Measurements from ENCODE around the gene HSF4.
A peak's percentile ranks its signal among the peaks of the same experiment; 100 is the strongest.

HSF4 gene

DNA sequence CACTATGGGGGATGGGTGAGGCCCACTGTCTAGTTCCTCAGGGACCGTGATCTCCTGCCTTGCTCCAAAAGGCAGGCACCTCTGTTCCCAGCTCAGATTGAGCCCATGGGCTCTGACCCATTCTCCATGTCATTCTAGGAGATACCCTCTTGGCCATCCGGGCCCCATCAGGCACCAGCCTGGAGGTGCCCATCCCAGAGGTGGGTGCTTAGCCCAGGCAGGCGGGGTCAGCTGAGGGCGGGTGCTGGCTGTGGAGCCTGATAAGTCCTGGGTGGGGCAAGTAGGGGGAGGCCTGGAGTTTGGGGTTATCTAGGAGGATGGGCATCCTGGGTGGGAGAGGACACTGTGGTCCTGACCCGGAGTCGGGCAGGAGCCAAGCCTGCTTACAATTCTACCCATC, 29.7 kb downstream of the HSF4 start:
- TF ChIP-seq JUND (IDR thresholded peaks at IDR 0.05; ENCODE audit: low read depth): no peak
- in situ Hi-C loops (cut with HindIII; ENCODE audit: low pct_unique_long_range_greater_than_20kb, low sequenced_read_pairs): no loop called here
- no peak for DNase-seq (ENCODE audit: low read depth in 1 of 2, low spot score in 1 of 2)

GRCh38 chr16:67195676-67196075, 31.1 kb downstream of the HSF4 start:
- in situ Hi-C loops (cut with HindIII; ENCODE audit: low pct_unique_long_range_greater_than_20kb, low sequenced_read_pairs): no loop called here
- no peak for TF ChIP-seq JUND (IDR thresholded peaks at IDR 0.05; ENCODE audit: low read depth)
- no peak for DNase-seq (ENCODE audit: low read depth in 1 of 2, low spot score in 1 of 2)

- no peak for TF ChIP-seq JUND (IDR thresholded peaks at IDR 0.05; ENCODE audit: low read depth)
- in situ Hi-C loops (cut with HindIII; ENCODE audit: low pct_unique_long_range_greater_than_20kb, low sequenced_read_pairs): no loop called here
Measured at GRCh38 chr16:67196881-67197280, 32.3 kb downstream of the HSF4 start.

GRCh38 chr16:67197704-67198103, 33.2 kb downstream of the HSF4 start:
- in situ Hi-C loops (cut with HindIII; ENCODE audit: low pct_unique_long_range_greater_than_20kb, low sequenced_read_pairs): no loop called here
- no peak for DNase-seq (ENCODE audit: low read depth in 1 of 2, low spot score in 1 of 2)
- no peak for TF ChIP-seq JUND (IDR thresholded peaks at IDR 0.05; ENCODE audit: low read depth)

More at GRCh38 chr16:67196881-67197280, 32.3 kb downstream of the HSF4 start:
- DNase-seq (ENCODE audit: low read depth in 1 of 2, low spot score in 1 of 2): no peak

DNA sequence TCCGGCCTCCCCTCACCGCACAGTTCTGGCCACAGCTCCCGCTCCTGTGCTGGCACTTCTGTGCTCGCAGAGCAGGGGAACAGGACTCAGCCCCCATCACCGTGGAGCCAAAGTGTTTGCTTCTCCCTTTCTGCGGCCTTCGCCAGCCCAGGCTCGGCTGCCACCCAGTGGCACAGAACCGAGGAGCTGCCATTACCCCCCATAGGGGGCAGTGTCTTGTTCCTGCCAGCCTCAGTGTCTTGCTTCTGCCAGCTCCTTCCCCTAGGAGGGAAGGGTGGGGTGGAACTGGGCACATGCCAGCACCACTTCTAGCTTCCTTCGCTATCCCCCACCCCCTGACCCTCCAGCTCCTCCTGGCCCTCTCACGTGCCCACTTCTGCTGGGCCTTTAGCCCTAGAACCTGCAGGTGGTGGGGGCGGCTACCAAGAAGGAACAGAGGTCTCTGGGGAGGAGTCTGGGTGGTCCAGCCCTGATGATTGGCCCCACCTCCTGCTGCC, 33.7 kb downstream of the HSF4 start:
- TF ChIP-seq JUND (IDR thresholded peaks at IDR 0.05; ENCODE audit: low read depth): no peak
- peak; percentile 85 to 86 for DNase-seq (ENCODE audit: low read depth in 1 of 2, low spot score in 1 of 2)
- in situ Hi-C loops (cut with HindIII; ENCODE audit: low pct_unique_long_range_greater_than_20kb, low sequenced_read_pairs): no loop called here

DNA sequence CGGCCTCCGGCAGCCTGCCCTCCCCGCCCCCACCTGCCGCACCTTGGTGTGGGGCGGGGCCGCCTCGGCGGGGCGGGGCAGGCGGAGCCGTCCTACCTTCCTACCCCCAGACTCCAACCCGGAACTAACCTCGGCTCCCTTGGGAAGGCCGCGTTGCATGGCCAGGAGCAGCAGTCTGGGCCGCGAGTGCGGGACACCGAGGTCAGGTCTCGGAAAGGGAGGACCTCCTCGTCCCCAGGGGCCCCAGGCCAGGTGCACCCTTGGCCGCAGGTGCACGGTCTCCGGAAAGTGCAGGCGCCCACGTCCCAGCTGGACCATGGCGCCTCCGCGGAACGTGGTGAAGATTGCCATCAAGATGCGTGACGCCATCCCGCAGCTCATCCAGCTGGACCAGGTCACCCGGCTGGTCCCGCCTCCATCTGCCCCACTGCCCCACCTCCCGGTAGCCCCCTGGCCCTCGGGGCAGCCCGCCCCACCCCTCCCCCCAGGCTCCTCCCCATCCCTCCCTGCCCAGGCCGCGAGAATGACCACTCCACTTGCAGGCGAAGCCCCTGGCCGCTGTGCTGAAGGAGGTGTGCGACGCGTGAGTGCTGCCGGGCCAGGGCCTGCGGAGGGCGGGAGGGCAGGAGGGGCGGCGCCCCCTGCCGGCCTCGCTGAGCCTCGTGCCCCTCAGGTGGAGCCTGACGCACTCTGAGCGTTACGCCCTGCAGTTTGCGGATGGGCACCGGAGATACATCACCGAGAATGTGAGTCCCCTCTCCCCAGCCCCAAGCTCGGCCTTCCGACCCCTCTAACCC, 34.7 kb downstream of the HSF4 start, which contains the start of gene ELMO3:
Gene ELMO3 (plus strand): TSS at position 121 of the 797 bp plus-strand sequence. CDS start 196 bp downstream, at position 317.
- peak; percentile 85 to 92 for DNase-seq (ENCODE audit: low read depth in 1 of 2, low spot score in 1 of 2)
- no peak for TF ChIP-seq JUND (IDR thresholded peaks at IDR 0.05; ENCODE audit: low read depth)
- in situ Hi-C loops (cut with HindIII; ENCODE audit: low pct_unique_long_range_greater_than_20kb, low sequenced_read_pairs): no loop called here

- no peak for DNase-seq (ENCODE audit: low read depth in 1 of 2, low spot score in 1 of 2)
- in situ Hi-C loops (cut with HindIII; ENCODE audit: low pct_unique_long_range_greater_than_20kb, low sequenced_read_pairs): no loop called here
- TF ChIP-seq JUND (IDR thresholded peaks at IDR 0.05; ENCODE audit: low read depth): no peak
Measured at GRCh38 chr16:67199808-67200198, 35.3 kb downstream of the HSF4 start.

DNA sequence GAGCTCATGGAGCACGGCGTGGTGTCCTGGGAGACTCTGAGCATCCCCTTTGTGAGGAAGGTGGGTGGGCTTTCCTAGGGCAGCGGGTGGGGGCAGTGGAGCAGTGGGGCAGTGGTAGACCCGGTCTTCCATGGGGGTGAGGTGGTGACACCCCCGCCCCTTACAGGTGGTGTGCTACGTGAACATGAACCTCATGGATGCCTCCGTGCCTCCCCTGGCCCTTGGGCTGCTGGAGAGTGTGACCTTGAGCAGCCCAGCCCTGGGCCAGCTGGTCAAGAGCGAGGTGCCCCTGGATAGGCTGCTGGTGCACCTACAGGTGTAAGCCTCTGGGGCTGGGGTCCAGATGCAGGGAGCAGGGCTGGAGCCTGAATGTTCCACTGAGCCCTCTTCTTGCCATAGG, 35.9 kb downstream of the HSF4 start:
- in situ Hi-C loops (cut with HindIII; ENCODE audit: low pct_unique_long_range_greater_than_20kb, low sequenced_read_pairs): no loop called here
- DNase-seq (ENCODE audit: low read depth in 1 of 2, low spot score in 1 of 2): no peak
- no peak for TF ChIP-seq JUND (IDR thresholded peaks at IDR 0.05; ENCODE audit: low read depth)

DNA sequence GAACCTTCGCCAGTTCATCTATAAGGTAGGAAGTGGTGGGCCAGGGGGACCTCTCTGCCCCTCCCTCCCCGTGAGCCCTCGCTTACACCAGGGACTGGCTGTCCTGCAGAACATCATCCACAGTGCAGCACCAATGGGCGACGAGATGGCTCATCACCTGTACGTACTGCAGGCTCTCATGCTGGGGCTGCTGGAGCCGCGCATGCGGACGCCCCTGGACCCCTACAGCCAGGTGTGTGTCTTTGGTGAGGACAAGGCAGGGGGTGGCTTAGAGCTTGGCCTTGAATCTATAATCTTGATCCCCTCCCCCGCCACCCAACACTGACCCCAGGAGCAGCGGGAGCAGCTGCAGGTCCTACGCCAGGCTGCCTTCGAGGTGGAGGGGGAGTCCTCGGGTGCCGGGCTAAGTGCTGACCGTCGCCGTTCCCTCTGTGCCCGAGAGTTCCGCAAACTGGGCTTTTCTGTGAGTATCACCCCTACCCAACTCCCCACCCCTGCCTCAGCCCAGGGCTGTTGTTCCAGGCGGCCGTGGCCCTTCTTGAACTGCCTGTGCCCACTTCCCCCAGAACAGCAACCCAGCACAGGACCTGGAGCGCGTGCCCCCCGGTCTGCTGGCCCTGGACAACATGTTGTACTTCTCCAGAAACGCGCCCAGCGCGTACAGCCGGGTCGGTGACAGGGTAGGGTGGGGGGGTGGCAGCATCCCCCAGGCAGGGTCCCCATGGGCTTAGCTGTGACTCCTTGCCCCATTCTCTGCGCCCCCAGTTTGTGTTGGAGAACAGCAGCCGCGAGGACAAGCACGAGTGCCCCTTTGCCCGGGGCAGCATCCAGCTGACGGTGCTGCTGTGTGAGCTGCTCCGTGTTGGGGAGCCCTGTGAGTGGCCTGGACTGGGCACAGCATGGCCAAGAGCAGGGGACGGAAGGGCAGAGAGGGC, 37.1 kb downstream of the HSF4 start:
- DNase-seq (ENCODE audit: low read depth in 1 of 2, low spot score in 1 of 2): no peak
- no peak for TF ChIP-seq JUND (IDR thresholded peaks at IDR 0.05; ENCODE audit: low read depth)
- in situ Hi-C loops (cut with HindIII; ENCODE audit: low pct_unique_long_range_greater_than_20kb, low sequenced_read_pairs): no loop called here

DNA sequence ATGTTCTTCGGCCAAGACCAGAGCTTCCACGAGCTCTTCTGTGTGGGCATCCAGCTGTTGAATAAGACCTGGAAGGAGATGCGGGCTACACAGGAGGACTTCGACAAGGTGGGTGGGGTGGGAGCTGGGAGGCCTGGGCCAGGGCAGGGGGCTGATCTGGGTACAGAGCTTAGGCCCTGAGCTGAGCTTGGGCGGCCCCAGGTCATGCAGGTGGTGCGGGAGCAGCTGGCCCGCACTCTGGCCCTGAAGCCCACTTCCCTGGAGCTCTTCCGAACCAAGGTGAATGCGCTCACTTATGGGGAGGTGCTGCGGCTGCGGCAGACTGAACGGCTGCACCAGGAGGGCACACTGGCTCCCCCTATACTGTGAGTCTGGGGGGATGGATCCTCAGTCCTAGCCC, 37.9 kb downstream of the HSF4 start:
- DNase-seq (ENCODE audit: low read depth in 1 of 2, low spot score in 1 of 2): no peak
- in situ Hi-C loops (cut with HindIII; ENCODE audit: low pct_unique_long_range_greater_than_20kb, low sequenced_read_pairs): no loop called here
- TF ChIP-seq JUND (IDR thresholded peaks at IDR 0.05; ENCODE audit: low read depth): no peak

GRCh38 chr16:67202956-67203493, 38.5 kb downstream of the HSF4 start:
- in situ Hi-C loops (cut with HindIII; ENCODE audit: low pct_unique_long_range_greater_than_20kb, low sequenced_read_pairs): no loop called here
- no peak for TF ChIP-seq JUND (IDR thresholded peaks at IDR 0.05; ENCODE audit: low read depth)
- DNase-seq (ENCODE audit: low read depth in 1 of 2, low spot score in 1 of 2): no peak

DNA sequence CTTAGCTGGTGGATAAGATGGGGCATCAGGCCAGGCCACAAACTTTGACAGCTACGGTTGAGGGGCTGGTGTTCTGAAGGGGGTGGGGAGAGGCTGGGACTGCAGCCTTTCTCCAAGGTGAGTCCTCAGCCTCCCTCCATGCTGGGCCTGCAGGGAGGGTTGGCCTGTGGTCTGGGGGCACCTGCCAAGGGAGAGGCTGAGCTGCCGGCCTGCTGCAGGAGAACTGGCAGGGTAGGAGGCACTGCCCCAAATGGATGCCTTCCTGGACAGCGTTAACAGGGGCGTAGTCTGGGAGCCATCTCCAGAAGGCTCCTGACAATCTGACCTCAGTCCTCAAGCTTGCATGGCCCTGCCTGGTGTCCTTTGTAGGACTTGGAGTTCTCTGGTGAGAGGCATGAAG, 39.5 kb downstream of the HSF4 start:
- TF ChIP-seq JUND (IDR thresholded peaks at IDR 0.05; ENCODE audit: low read depth): no peak
- DNase-seq (ENCODE audit: low read depth in 1 of 2, low spot score in 1 of 2): no peak
- in situ Hi-C loops (cut with HindIII; ENCODE audit: low pct_unique_long_range_greater_than_20kb, low sequenced_read_pairs): no loop called here

All from T47D (cell line).